IPS-15b (cell line): ENCODE results near the gene FOXJ3.

Experiments used
- H3K27me3 ChIP-seq: one replicate; pipeline ENCODE4 v1.6.1; 2013; ENCODE audit warnings: low read length; ENCODE audit not compliant: control insufficient read depth, insufficient read depth
- H3K36me3 ChIP-seq: one replicate; pipeline ENCODE4 v1.6.1; 2013; ENCODE audit warnings: low read length; ENCODE audit not compliant: control insufficient read depth, insufficient read depth
- H3K4me1 ChIP-seq: one replicate; pipeline ENCODE4 v1.6.1; 2013; ENCODE audit warnings: mild to moderate bottlenecking, low read length; ENCODE audit not compliant: control insufficient read depth, insufficient read depth
- H3K4me3 ChIP-seq: one replicate; pipeline ENCODE4 v1.5.1; 2013; ENCODE audit warnings: low read depth, low read length
- H3K9ac ChIP-seq: one replicate; pipeline ENCODE4 v1.6.1; 2013; ENCODE audit warnings: low read depth, mild to moderate bottlenecking, low read length
- H3K9me3 ChIP-seq: one replicate; pipeline ENCODE4 v1.6.1; 2013; ENCODE audit warnings: mild to moderate bottlenecking, low read length; ENCODE audit not compliant: control insufficient read depth, insufficient read depth

FOXJ3 gene

GRCh38 chr1:42177541-42177981, 157.5 kb downstream of the FOXJ3 start:
- no peak overlapping the region for H3K4me3 ChIP-seq
- peaks cover 3% of the 10 kb centered on the region for H3K36me3 ChIP-seq

DNA sequence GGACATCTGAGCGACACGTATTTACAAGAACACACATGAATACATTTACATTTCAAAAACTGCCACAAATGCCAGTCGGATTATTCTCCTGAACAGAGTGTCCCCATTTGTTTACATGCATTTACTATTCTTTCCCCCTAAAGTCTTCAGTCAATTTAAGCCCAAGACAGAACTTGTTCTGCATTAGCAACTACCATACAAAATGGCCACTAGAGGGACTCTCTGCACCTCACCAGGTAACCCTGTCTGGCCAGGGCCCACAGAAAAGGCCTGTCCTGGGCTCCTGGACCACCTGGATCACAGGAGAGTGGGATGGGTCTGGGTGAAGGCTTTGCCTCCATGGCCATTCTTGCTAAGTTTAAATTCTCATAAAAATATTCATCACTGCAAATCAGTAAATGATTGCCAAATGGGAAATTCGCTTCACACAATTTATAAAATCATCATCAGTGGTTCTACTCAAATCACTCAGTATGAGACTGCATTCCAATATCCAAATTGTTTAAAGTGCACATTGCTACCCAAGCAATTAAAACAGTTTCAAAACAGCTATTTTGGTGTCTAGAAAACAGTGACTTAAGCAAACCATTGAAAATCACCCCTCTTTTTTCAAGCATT, 158.0 kb downstream of the FOXJ3 start:
- Histone ChIP-seq H3K36me3 (peaks cover 3% of the 10 kb centered on the region), H3K9me3 (no peaks in the 10 kb centered on the region), H3K4me3 (no peak overlapping the region), H3K27me3 (no peaks in the 10 kb centered on the region), H3K4me1 (no peaks in the 10 kb centered on the region), H3K9ac (no peak overlapping the region)

More at GRCh38 chr1:42177541-42177981, 157.5 kb downstream of the FOXJ3 start:
- no peak overlapping the region for H3K9ac ChIP-seq
- H3K9me3 ChIP-seq, result no peaks in the 10 kb centered on the region
- no peaks in the 10 kb centered on the region for H3K4me1 ChIP-seq
- no peaks in the 10 kb centered on the region for H3K27me3 ChIP-seq

- no peak overlapping the region for H3K9ac ChIP-seq
- H3K9me3 ChIP-seq, result no peaks in the 10 kb centered on the region
- no peak overlapping the region for H3K4me3 ChIP-seq
- no peaks in the 10 kb centered on the region for H3K4me1 ChIP-seq
- no peaks in the 10 kb centered on the region for H3K27me3 ChIP-seq
- H3K36me3 ChIP-seq, result peaks cover 3% of the 10 kb centered on the region
These were observed 159.6 kb downstream of the FOXJ3 start for GRCh38 chr1:42175314-42176054.

- Histone ChIP-seq H3K9me3 (no peaks in the 10 kb centered on the region), H3K4me3 (no peak overlapping the region), H3K4me1 (no peaks in the 10 kb centered on the region), H3K9ac (no peak overlapping the region), H3K27me3 (no peaks in the 10 kb centered on the region), H3K36me3 (no peaks in the 10 kb centered on the region)
These were observed 160.9 kb downstream of the FOXJ3 start for GRCh38 chr1:42173961-42174735.

DNA sequence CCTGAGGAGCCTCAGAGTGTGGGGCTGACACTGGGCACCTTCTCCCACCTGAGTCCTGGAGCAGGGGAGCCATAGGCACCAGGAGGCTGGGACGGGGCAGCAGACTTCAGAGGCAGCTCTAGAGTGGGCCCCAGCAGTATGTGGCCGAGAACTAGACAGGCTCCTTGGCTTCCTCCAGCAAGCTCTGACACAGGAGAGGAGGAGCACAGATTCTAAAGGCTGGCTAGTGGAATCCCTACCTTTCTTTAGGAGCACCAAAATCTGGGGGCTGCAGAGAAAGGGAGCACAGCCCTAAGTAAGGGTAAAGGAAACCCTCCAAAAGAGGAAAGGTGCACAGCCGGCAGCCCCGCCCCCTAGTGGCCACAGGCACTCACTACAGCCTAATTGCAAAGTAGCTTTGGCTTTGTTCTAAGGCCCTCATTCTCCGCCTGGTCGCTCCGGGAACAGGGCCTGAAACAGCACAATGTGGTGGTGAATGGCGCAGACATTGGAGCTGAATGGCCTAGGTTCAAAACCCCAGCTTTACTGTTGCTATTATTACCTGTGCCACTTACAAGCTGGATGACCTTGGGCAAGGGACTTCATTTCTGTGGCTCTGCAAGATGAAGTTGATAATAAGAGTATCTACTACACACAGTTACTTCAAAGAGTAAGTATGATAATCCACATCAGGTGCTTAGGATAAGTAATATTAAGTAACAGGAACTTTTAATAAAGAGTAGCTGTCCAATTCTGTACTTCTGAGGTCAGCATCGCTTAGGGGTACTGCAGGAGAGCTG, 161.7 kb downstream of the FOXJ3 start:
- no peaks in the 10 kb centered on the region for H3K27me3 ChIP-seq
- no peaks in the 10 kb centered on the region for H3K36me3 ChIP-seq
- H3K9ac ChIP-seq, result no peak overlapping the region
- H3K9me3 ChIP-seq, result no peaks in the 10 kb centered on the region
- H3K4me1 ChIP-seq, result no peaks in the 10 kb centered on the region
- H3K4me3 ChIP-seq, result no peak overlapping the region

GRCh38 chr1:42172381-42173133, 162.5 kb downstream of the FOXJ3 start:
- Histone ChIP-seq H3K27me3 (no peaks in the 10 kb centered on the region), H3K4me3 (no peak overlapping the region), H3K36me3 (no peaks in the 10 kb centered on the region), H3K9ac (no peak overlapping the region), H3K9me3 (no peaks in the 10 kb centered on the region), H3K4me1 (no peaks in the 10 kb centered on the region)

DNA sequence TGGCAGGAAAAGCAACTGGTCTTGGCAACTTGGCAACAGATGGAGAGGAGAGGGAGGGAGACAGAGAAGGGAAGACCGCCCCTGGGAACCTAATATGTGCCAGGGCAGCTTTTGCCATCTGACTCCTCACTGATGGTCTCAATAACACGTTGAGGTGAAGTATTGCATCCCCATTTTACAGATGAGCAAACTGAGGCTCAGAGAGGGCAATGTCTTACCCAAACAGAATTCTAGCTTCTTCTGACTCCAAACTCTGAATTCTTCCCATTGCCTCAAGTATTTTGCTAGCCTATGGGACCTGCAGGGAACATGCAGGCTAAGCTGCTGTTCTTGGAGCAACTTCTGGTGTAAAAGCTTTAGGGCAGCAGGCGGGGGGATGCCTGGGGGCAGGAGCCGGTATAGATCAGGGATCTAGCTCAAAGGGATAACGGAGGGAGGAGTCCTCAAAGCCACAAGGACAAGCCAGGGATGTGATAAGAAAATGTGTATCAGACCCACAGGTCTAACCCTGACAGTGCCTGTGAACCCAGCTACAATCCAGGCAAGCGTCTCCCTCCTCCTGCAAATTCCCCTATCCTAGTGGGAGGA, 163.3 kb downstream of the FOXJ3 start:
- Histone ChIP-seq H3K4me3 (no peak overlapping the region), H3K4me1 (no peaks in the 10 kb centered on the region), H3K9me3 (no peaks in the 10 kb centered on the region), H3K36me3 (no peaks in the 10 kb centered on the region), H3K9ac (no peak overlapping the region), H3K27me3 (no peaks in the 10 kb centered on the region)

DNA sequence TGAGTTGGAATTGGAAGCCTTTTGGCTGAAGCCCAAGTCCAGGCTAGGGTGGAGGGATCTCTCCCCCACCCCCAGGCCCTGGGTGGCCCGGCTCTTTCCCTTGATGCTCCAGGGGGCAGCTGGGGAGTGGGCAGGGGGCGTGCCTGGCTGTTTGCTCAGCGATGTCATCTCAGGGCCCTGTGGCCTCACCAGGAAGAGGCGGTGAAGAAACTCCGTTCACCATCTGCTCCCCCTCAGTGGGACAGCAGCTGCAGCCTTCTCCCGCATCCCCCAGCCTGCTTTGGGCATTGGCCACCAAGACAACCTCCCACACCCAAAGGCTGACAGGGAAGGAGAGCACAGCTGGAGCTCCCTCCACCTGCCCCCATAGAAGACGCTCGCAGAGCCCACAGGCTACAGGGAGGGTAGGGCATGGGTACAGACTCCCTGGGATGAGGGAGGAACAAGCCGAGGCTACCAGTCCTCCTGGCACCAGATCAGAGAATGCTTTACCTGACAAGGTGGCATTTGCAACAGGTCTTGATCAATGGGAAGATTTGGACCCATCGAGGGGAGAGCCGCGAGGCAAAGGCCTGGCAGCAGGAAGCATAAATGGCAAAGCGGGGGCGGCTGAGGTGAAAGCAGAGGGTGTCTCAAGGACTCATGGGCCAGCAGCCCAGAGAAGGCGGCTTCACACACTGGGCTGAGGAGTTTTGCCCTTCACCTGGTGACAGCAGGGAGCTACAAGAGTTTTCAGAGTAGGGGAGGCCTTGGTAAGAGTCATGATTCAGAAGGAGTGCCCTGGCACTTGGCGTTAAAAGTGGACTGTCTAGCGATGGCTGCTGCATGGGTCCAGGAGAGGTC, 164.0 kb downstream of the FOXJ3 start:
- Histone ChIP-seq H3K9me3 (no peaks in the 10 kb centered on the region), H3K9ac (no peak overlapping the region), H3K36me3 (no peaks in the 10 kb centered on the region), H3K27me3 (no peaks in the 10 kb centered on the region), H3K4me1 (no peaks in the 10 kb centered on the region), H3K4me3 (no peak overlapping the region)

- H3K4me3 ChIP-seq, result no peak overlapping the region
- no peak overlapping the region for H3K9ac ChIP-seq
- H3K4me1 ChIP-seq, result no peaks in the 10 kb centered on the region
- no peaks in the 10 kb centered on the region for H3K36me3 ChIP-seq
- no peaks in the 10 kb centered on the region for H3K9me3 ChIP-seq
- H3K27me3 ChIP-seq, result no peaks in the 10 kb centered on the region
These were observed 166.3 kb downstream of the FOXJ3 start for GRCh38 chr1:42168763-42169162.

DNA sequence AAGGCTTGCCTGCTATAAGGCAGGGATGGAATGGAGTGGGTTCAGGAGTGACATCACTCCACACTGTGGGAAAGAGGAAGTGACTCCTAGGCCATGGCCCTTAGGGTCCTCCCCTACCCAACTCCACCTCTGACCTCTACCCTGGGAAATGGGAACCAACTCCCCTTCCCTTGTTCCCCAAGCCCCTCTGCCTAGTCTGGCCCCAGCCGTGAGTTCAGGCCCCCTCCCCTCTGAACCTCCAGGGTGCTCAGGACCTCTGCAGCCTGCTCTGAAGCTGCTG, 166.7 kb downstream of the FOXJ3 start:
- Histone ChIP-seq H3K9ac (no peak overlapping the region), H3K4me1 (no peaks in the 10 kb centered on the region), H3K4me3 (no peak overlapping the region), H3K36me3 (no peaks in the 10 kb centered on the region), H3K9me3 (no peaks in the 10 kb centered on the region), H3K27me3 (no peaks in the 10 kb centered on the region)
